Kidney (tissue), 14 donors: ENCODE measurements around the gene LMTK2. TPM values are rescaled to one million over a fixed set of nuclear protein-coding genes. Genes with fewer than 3 reads are reported as not detected.
A peak's percentile ranks its signal among the peaks of the same experiment; 100 is the strongest.

Experiments used
- DNase-seq, 5 donors: peaks; one replicate each; pipeline ENCODE4 v3.0.0-alpha.2; 2013 to 2020
- FAIRE-seq: peaks from 2 replicates; lab custom pipeline; 2012; peaks lifted over from hg19 to GRCh38; lab: Jason Lieb, UNC
- H3K27ac ChIP-seq, 2 donors: one replicate each; pipeline ENCODE4 v1.7.0; 2013; ENCODE audit warnings: low read depth in 2 of 2, low read length in 2 of 2, inconsistent platforms in 1 of 2
- H3K27me3 ChIP-seq: one replicate; pipeline ENCODE4 v1.7.1; 2013; ENCODE audit warnings: low read length, inconsistent platforms; ENCODE audit not compliant: control insufficient read depth, insufficient read depth
- H3K36me3 ChIP-seq, 3 donors: one replicate each; pipeline versions ENCODE4 v1.7.0 to v1.7.1; 2013; ENCODE audit warnings: low read length in 3 of 3, control low read depth in 1 of 3, inconsistent platforms in 1 of 3; ENCODE audit not compliant: insufficient read depth in 3 of 3, control insufficient read depth in 2 of 3
- H3K4me1 ChIP-seq, 3 donors: one replicate each; pipeline versions ENCODE4 v1.7.0 to v1.7.1; 2013; ENCODE audit warnings: low read length in 3 of 3, inconsistent platforms in 1 of 3, low read depth in 1 of 3; ENCODE audit not compliant: control insufficient read depth in 2 of 3, insufficient read depth in 2 of 3
- H3K4me3 ChIP-seq, 3 donors: one replicate each; pipeline versions ENCODE4 v1.7.0 to v1.8.1; 2013; ENCODE audit warnings: low read length in 3 of 3, control low read depth in 1 of 3, inconsistent platforms in 1 of 3
- H3K9ac ChIP-seq, 3 donors: one replicate each; pipeline versions ENCODE4 v1.7.0 to v1.7.1; 2013; ENCODE audit warnings: low read length in 3 of 3, control low read depth in 1 of 3, inconsistent platforms in 1 of 3
- H3K9me3 ChIP-seq, 3 donors: one replicate each; pipeline versions ENCODE4 v1.7.0 to v1.7.1; 2013; ENCODE audit warnings: low read length in 3 of 3, control low read depth in 1 of 3, inconsistent platforms in 1 of 3; ENCODE audit not compliant: control insufficient read depth in 2 of 3, insufficient read depth in 1 of 3
- CTCF ChIP-seq: IDR thresholded peaks from 3 replicates; pipeline ENCODE4 v1.5.1; 2012; ENCODE audit warnings: mild to moderate bottlenecking, moderate library complexity, borderline replicate concordance; ENCODE audit not compliant: insufficient read depth; ENCODE audit errors: extremely low read depth
- intact Hi-C: fragments of 100-400 bp; cut with DNase I; formaldehyde crosslinking; loops from one replicate; pipeline ENCODE4 v1.11.1; 2022
- polyA plus RNA-seq: library from polyadenylated mRNA; stranded (reverse); fragments of 350-450 nt; fragmentation: Illumina TruSeq; extraction: RNeasy Lipid Tissue Mini Kit (QIAGEN cat#74804); gene quantifications from one replicate; pipeline ENCODE4 v1.2.3, GENCODE V29; 2014; ENCODE audit warnings: low read depth, low replicate concordance; ENCODE audit not compliant: insufficient read depth
- total RNA-seq: library from RNA; stranded (reverse); fragmentation: NEBNext Ultra II Directional; extraction: Animal tissue kit (Norgen Biotek cat#: 25700); gene quantifications from one replicate; pipeline ENCODE4 v1.2.1, GENCODE V29; 2021
- donor health status: control.
- donor health status: control.
- donor health status: control.
- donor health status: control.
- donor health status: control.
- donor health status: DM: yes; HTN: yes; CAD: no.
- donor health status: Normal renal cell carcinoma (clear cell type).

The LMTK2 gene
- total and polyA plus RNA-seq, 2 donors from 2014 or later: 3.3 to 24.8 TPM

GRCh38 chr7:98223898-98224700 lies 117.4 kb downstream of the LMTK2 start:
- no peak for TF ChIP-seq CTCF
- H3K27ac ChIP-seq: no peak overlapping the region
- no peaks in the 10 kb centered on the region for H3K4me1 ChIP-seq
- DNase-seq (peak in 1 of 5 donors; percentile 62), FAIRE-seq (no peak)
- H3K36me3 ChIP-seq: peaks cover 0 to 6% (median 0%) of the 10 kb centered on the region in 3 donors
- intact Hi-C loops: no loop called here
- no peaks in the 10 kb centered on the region for H3K27me3 ChIP-seq
- H3K9ac ChIP-seq: no peak overlapping the region
- H3K4me3 ChIP-seq: no peak overlapping the region
- H3K9me3 ChIP-seq: no peaks in the 10 kb centered on the region

GRCh38 chr7:98224701-98225181 lies 118.1 kb downstream of the LMTK2 start:
- no peak overlapping the region for H3K27ac ChIP-seq
- H3K4me3 ChIP-seq: no peak overlapping the region
- FAIRE-seq: no peak
- H3K36me3 ChIP-seq: peaks cover 0 to 6% (median 0%) of the 10 kb centered on the region in 3 donors
- intact Hi-C loops: no loop called here
- no peaks in the 10 kb centered on the region for H3K27me3 ChIP-seq
- no peaks in the 10 kb centered on the region for H3K9me3 ChIP-seq
- DNase-seq: peak in 1 of 5 donors; percentile 64
- no peak overlapping the region for H3K9ac ChIP-seq
- no peak for TF ChIP-seq CTCF
- H3K4me1 ChIP-seq: no peaks in the 10 kb centered on the region

- Histone ChIP-seq H3K9ac (no peak overlapping the region), H3K4me3 (no peak overlapping the region), H3K9me3 (no peaks in the 10 kb centered on the region), H3K4me1 (no peaks in the 10 kb centered on the region), H3K36me3 (peaks cover 0 to 6% (median 0%) of the 10 kb centered on the region in 3 donors), H3K27ac (no peak overlapping the region), H3K27me3 (no peaks in the 10 kb centered on the region)
- FAIRE-seq (no peak), DNase-seq (peak in 1 of 5 donors; percentile 43)
- intact Hi-C loops: no loop called here
- no peak for TF ChIP-seq CTCF
These were observed 119.4 kb downstream of the LMTK2 start for GRCh38 chr7:98225913-98226614.
